Heart right ventricle (tissue), 16 donors: Measurements from ENCODE around the gene TMPRSS11E. TPM values are rescaled to one million over a fixed set of nuclear protein-coding genes. Genes with fewer than 3 reads are reported as not detected.

ENCODE experiments used
- ATAC-seq, 8 donors: fragments of 200-7000 bp; cut with Tn5 transposase; one replicate each; pipeline ENCODE4 v1.9.1; 2020; ENCODE audit warnings: mild to moderate bottlenecking in 8 of 8, moderate library complexity in 8 of 8, moderate number of reproducible peaks in 1 of 8
- DNase-seq, 2 donors: peaks; one replicate each; pipeline ENCODE4 v3.0.0-alpha.2; 2020
- H3K27ac ChIP-seq, 10 donors: fragments of 200-600 bp; sonication (generic) in 2 of 10; one replicate each; pipeline versions ENCODE4 v1.5.0 to v1.8.0; 2020 to 2022; ENCODE audit warnings: mild to moderate bottlenecking in 3 of 10
- H3K27me3 ChIP-seq, 7 donors: fragments of 200-600 bp; one replicate each; pipeline ENCODE4 v1.8.0; 2021 to 2022; ENCODE audit warnings: mild to moderate bottlenecking in 2 of 7
- H3K36me3 ChIP-seq, 9 donors: fragments of 200-600 bp; sonication (generic) in 1 of 9; one replicate each; pipeline versions ENCODE4 v1.5.0 to v1.8.0; 2020 to 2022; ENCODE audit warnings: mild to moderate bottlenecking in 2 of 9
- H3K4me1 ChIP-seq, 9 donors: fragments of 200-600 bp; sonication (generic) in 1 of 9; one replicate each; pipeline versions ENCODE4 v1.5.0 to v1.8.0; 2020 to 2022; ENCODE audit warnings: mild to moderate bottlenecking in 4 of 9
- H3K4me3 ChIP-seq, 10 donors: fragments of 200-600 bp; sonication (generic) in 2 of 10; one replicate each; pipeline versions ENCODE4 v1.5.0 to v1.8.0; 2020 to 2022; ENCODE audit warnings: mild to moderate bottlenecking in 7 of 10, moderate library complexity in 2 of 10
- H3K9me3 ChIP-seq, 11 donors: fragments of 200-600 bp in 10 of 11; sonication (generic) in 2 of 11; one replicate each; pipeline versions ENCODE4 v1.5.0 to v1.8.0; 2013 to 2022; ENCODE audit warnings: mild to moderate bottlenecking in 2 of 11, control low read depth in 1 of 11, moderate library complexity in 1 of 11
- CTCF ChIP-seq, 9 donors: fragments of 200-600 bp; sonication (generic) in 2 of 9; IDR thresholded peaks; one replicate each; pipeline versions ENCODE4 v1.5.0 to v1.8.0; 2021 to 2022; ENCODE audit warnings: antibody characterized with exemption in 9 of 9, mild to moderate bottlenecking in 5 of 9, moderate library complexity in 1 of 9
- WGBS, 2 donors: extraction: QIAGEN DNeasy Blood & Tissue Kit; methylation state at CpG; one replicate each; pipeline ENCODE4 v1.1.7; 2013; ENCODE audit warnings: inconsistent platforms in 1 of 2; 5-methylcytosine and 5-hydroxymethylcytosine counted together
- intact Hi-C, 10 donors: fragments of 100-400 bp; cut with DNase I; formaldehyde crosslinking; loops; one replicate each; pipeline versions ENCODE4 v1.11.1 to v1.14.2; 2022
- polyA plus RNA-seq, 2 donors: library from polyadenylated mRNA; stranded (reverse); fragments of 200-250 nt; gene quantifications; one replicate each; pipeline ENCODE4 v1.2.3, GENCODE V29; 2013
- total RNA-seq, 10 donors: library from RNA; stranded (reverse); fragmentation: NEBNext Ultra II Directional in 3 of 10; extraction: Animal tissue kit (Norgen Biotek cat#: 25700) in 3 of 10; gene quantifications; one replicate each; pipeline versions ENCODE4 v1.2.1 to v1.2.4, GENCODE V29; 2021 to 2023
- donor health status: Arrhythmogenic right ventricular cardiomyopathy.
- donor health status: ischemic (EF 13 %, LVEDD 7.1; RV severe dilation, severe dysfunction).
- donor health status: healthy with polysubstance abuse.
- donor health status: DM: no; HTN: yes; CAD: no.
- donor health status: DM: no; HTN: no; CAD: no.
- donor health status: ischemic (EF 25% LVEDD 6.9; RV normal size, moderate dysfunction).
- donor health status: ischemic (EF 25% LVEDD 5.7; RV mildly dilated, moderate dysfunction).
- donor health status: healthy.
- donor health status: DM: yes; HTN: yes; CAD: no.
- donor health status: Ischemic cardiomyopathy.
- donor health status: ischemic (EF 35%, LVEDD 5.7; RV mildly dilated, moderate dysfunction).
- donor health status: nonischemic (EF 11% LVEDD 7.7; RV severe dilation, severe dysfunction).
- donor health status: DM: yes; HTN: yes; CAD: no.
- donor health status: PGD.
- donor health status: ischemic (EF 29% LVEDD 5.4; RV normal size, mild dysfunction).
- donor health status: nonischemic (EF 23%, LVEDD 6.1; RV moderate dilation, normal function).

TMPRSS11E gene
- total and polyA plus RNA-seq, 12 donors = 0.06 TPM; not detected in 11

- Histone ChIP-seq H3K36me3 (no peaks in the 10 kb centered on the region), H3K4me3 (no peak overlapping the region), H3K4me1 (no peaks in the 10 kb centered on the region), H3K9me3 (no peaks in the 10 kb centered on the region), H3K27me3 (no peaks in the 10 kb centered on the region), H3K27ac (no peak overlapping the region)
- intact Hi-C loops = no loop called here
- TF ChIP-seq CTCF (IDR thresholded peaks at IDR 0.05) = no peak
- ATAC-seq = no peak
- DNase-seq = no peak
- 50 to 51% methylated on average over 7 of the region's 7 CpGs for WGBS, 2 donors
Measured at GRCh38 chr4:68460085-68460484, 12.8 kb downstream of the TMPRSS11E start.

- DNase-seq (no peak), ATAC-seq (no peak)
- H3K4me1 ChIP-seq = no peaks in the 10 kb centered on the region
- WGBS, 2 donors = 92 to 93% methylated on average over 3 of the region's 3 CpGs
- intact Hi-C loops = no loop called here
- no peaks in the 10 kb centered on the region for H3K9me3 ChIP-seq
- H3K27ac ChIP-seq = no peak overlapping the region
- H3K4me3 ChIP-seq = no peak overlapping the region
- no peaks in the 10 kb centered on the region for H3K27me3 ChIP-seq
- no peak for TF ChIP-seq CTCF (IDR thresholded peaks at IDR 0.05)
- no peaks in the 10 kb centered on the region for H3K36me3 ChIP-seq
Measured at GRCh38 chr4:68461790-68462189, 14.5 kb downstream of the TMPRSS11E start.

GRCh38 chr4:68462691-68463090 is 15.4 kb downstream of the TMPRSS11E start:
- no peaks in the 10 kb centered on the region for H3K9me3 ChIP-seq
- no peak for TF ChIP-seq CTCF (IDR thresholded peaks at IDR 0.05)
- no peaks in the 10 kb centered on the region for H3K36me3 ChIP-seq
- intact Hi-C loops = no loop called here
- H3K27ac ChIP-seq = no peak overlapping the region
- no peaks in the 10 kb centered on the region for H3K27me3 ChIP-seq
- no peak for ATAC-seq
- no peak overlapping the region for H3K4me3 ChIP-seq
- no peak for DNase-seq
- H3K4me1 ChIP-seq = no peaks in the 10 kb centered on the region
- 90 to 95% methylated on average over 2 of the region's 2 CpGs for WGBS, 2 donors

- Histone ChIP-seq H3K4me3 (no peak overlapping the region), H3K4me1 (no peaks in the 10 kb centered on the region), H3K36me3 (no peaks in the 10 kb centered on the region), H3K27me3 (no peaks in the 10 kb centered on the region), H3K27ac (no peak overlapping the region), H3K9me3 (peaks cover 0 to under 1% (median 0%) of the 10 kb centered on the region in 11 donors)
- intact Hi-C loops = no loop called here
- DNase-seq (no peak), ATAC-seq (no peak)
- TF ChIP-seq CTCF (IDR thresholded peaks at IDR 0.05) = no peak
- 62 to 79% methylated on average over 2 of the region's 2 CpGs for WGBS, 2 donors
Measured at GRCh38 chr4:68463796-68464195, 16.5 kb downstream of the TMPRSS11E start.
